ENCODE results near the gene OR13D1. TPM values are rescaled to one million over a fixed set of nuclear protein-coding genes. Genes with fewer than 3 reads are reported as not detected.
"Not testable (repeated sequence)": the region's sequence is repeated elsewhere in the genome, so short reads cannot be mapped to it uniquely, and the experiment has no call there.

OR13D1 gene
- total RNA-seq, 1 experiment from 2014 or later: not detected

GRCh38 chr9:104682642-104683041 lies 11.7 kb upstream of the OR13D1 start:
- no peaks in the 10 kb centered on the region for H3K36me3 ChIP-seq (ENCODE audit: low read depth, low read length)
- no peaks in the 10 kb centered on the region for H3F3A ChIP-seq (ENCODE audit: low read length, unreplicated experiment)
- H3K9ac ChIP-seq (ENCODE audit: low read length): no peak overlapping the region
- POLR2A ChIA-PET (ENCODE audit: unreplicated experiment): no interaction called here
- H3K9me2 ChIP-seq (replicated peaks; ENCODE audit: low read length): no peaks in the 10 kb centered on the region
- BruUV-seq (replicated peaks): no TSS peak
- TF ChIP-seq EZH2phosphoT487 (IDR thresholded peaks at IDR 0.05; ENCODE audit: borderline replicate concordance, low read length): no peak
- TF ChIP-seq, protein P1, sequence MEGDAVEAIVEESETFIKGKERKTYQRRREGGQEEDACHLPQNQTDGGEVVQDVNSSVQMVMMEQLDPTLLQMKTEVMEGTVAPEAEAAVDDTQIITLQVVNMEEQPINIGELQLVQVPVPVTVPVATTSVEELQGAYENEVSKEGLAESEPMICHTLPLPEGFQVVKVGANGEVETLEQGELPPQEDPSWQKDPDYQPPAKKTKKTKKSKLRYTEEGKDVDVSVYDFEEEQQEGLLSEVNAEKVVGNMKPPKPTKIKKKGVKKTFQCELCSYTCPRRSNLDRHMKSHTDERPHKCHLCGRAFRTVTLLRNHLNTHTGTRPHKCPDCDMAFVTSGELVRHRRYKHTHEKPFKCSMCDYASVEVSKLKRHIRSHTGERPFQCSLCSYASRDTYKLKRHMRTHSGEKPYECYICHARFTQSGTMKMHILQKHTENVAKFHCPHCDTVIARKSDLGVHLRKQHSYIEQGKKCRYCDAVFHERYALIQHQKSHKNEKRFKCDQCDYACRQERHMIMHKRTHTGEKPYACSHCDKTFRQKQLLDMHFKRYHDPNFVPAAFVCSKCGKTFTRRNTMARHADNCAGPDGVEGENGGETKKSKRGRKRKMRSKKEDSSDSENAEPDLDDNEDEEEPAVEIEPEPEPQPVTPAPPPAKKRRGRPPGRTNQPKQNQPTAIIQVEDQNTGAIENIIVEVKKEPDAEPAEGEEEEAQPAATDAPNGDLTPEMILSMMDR (conservative IDR thresholded peaks at IDR 0.05; ENCODE audit: low read depth, low read length): peak; percentile 65
- no peaks in the 10 kb centered on the region for H4K20me1 ChIP-seq (ENCODE audit: low read length)
- ATAC-seq: peak; percentile 67
- no peaks in the 10 kb centered on the region for H3K27me3 ChIP-seq (ENCODE audit: low read length)
- H3K4me2 ChIP-seq (ENCODE audit: low read length): no peak overlapping the region
- CTCF ChIA-PET: no interaction called here
- DNase-seq: peak; percentile 66
- H3K9me3 ChIP-seq (ENCODE audit: low read length): no peaks in the 10 kb centered on the region
- H3K27ac ChIP-seq (ENCODE audit: low read length): no peak overlapping the region
- H2AFZ ChIP-seq (ENCODE audit: low read length): no peak overlapping the region
- no peak overlapping the region for H3K4me3 ChIP-seq (ENCODE audit: low read length)
- intact Hi-C loops (cut with micrococcal nuclease): loop anchor here (1.0 kb wide), 3 partner anchors 61 to 185 kb away; no protein-coding TSS in a partner anchor
- H3K79me2 ChIP-seq (ENCODE audit: low read length): no peaks in the 10 kb centered on the region
- H3K4me1 ChIP-seq (ENCODE audit: insufficient read depth, low read length): no peaks in the 10 kb centered on the region

- H4K20me1 ChIP-seq (ENCODE audit: low read length): no peaks in the 10 kb centered on the region
- CTCF ChIA-PET: no interaction called here
Measured at GRCh38 chr9:104686081-104686480, 8.2 kb upstream of the OR13D1 start.

DNA sequence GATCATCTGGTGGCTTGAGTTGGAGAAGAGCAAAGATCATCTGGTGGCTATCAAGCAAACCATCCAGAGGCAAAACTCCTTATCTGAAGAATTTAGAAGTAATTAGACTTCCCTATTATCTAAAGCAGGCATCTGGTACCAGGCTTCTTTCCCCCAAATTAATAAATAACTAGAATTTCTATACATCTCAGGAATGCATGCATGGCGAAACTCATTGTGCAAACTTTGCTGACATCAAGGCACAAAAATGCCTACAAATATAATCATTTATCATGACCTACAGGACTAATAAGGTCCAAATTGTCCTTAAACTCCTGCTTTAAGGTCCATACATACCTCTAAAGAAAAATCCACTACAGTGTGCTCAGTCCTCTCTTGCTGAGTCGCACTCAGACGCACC lies 6.0 kb downstream of the OR13D1 start:
- H3K4me2 ChIP-seq (ENCODE audit: low read length): no peak overlapping the region
- intact Hi-C loops (cut with micrococcal nuclease): no loop called here
- no peaks in the 10 kb centered on the region for H3K27me3 ChIP-seq (ENCODE audit: low read length)
- DNase-seq: no peak
- no peak for TF ChIP-seq EZH2 (IDR thresholded peaks at IDR 0.05; ENCODE audit: low read length, unreplicated experiment)
- TF ChIP-seq EZH2phosphoT487 (IDR thresholded peaks at IDR 0.05; ENCODE audit: borderline replicate concordance, low read length): no peak
- TF ChIP-seq, protein P1 (conservative IDR thresholded peaks at IDR 0.05; ENCODE audit: low read depth, low read length): no peak
- H3K36me3 ChIP-seq (ENCODE audit: low read depth, low read length): no peaks in the 10 kb centered on the region
- H3K4me1 ChIP-seq (ENCODE audit: insufficient read depth, low read length): no peaks in the 10 kb centered on the region
- no peaks in the 10 kb centered on the region for H3K9me3 ChIP-seq (ENCODE audit: low read length)
- no peak overlapping the region for H3K4me3 ChIP-seq (ENCODE audit: low read length)
- ATAC-seq: no peak
- no peaks in the 10 kb centered on the region for H3K9me2 ChIP-seq (replicated peaks; ENCODE audit: low read length)
- H3K27ac ChIP-seq (ENCODE audit: low read length): no peak overlapping the region
- no peaks in the 10 kb centered on the region for H4K20me1 ChIP-seq (ENCODE audit: low read length)
- no peaks in the 10 kb centered on the region for H3K79me2 ChIP-seq (ENCODE audit: low read length)
- ChIA-PET POLR2A (ENCODE audit: unreplicated experiment) (no interaction called here), CTCF (no interaction called here)
- no peak overlapping the region for H2AFZ ChIP-seq (ENCODE audit: low read length)
- no peaks in the 10 kb centered on the region for H3F3A ChIP-seq (ENCODE audit: low read length, unreplicated experiment)
- H3K9ac ChIP-seq (ENCODE audit: low read length): no peak overlapping the region
- BruUV-seq (replicated peaks): no TSS peak

More at GRCh38 chr9:104686081-104686480, 8.2 kb upstream of the OR13D1 start:
- TF ChIP-seq EZH2phosphoT487 (IDR thresholded peaks at IDR 0.05; ENCODE audit: borderline replicate concordance, low read length) (no peak), EZH2 (IDR thresholded peaks at IDR 0.05; ENCODE audit: low read length, unreplicated experiment) (no peak)
- TF ChIP-seq, protein P1 (conservative IDR thresholded peaks at IDR 0.05; ENCODE audit: low read depth, low read length): no peak
- no peaks in the 10 kb centered on the region for H3K9me3 ChIP-seq (ENCODE audit: low read length)
- DNase-seq (no peak), ATAC-seq (no peak)
- no peak overlapping the region for H3K9ac ChIP-seq (ENCODE audit: low read length)
- H3K27ac ChIP-seq (ENCODE audit: low read length): no peak overlapping the region
- H3K9me2 ChIP-seq (replicated peaks; ENCODE audit: low read length): no peaks in the 10 kb centered on the region
- POLR2A ChIA-PET (ENCODE audit: unreplicated experiment): no interaction called here
- H2AFZ ChIP-seq (ENCODE audit: low read length): no peak overlapping the region
- H3K79me2 ChIP-seq (ENCODE audit: low read length): no peaks in the 10 kb centered on the region
- H3K4me2 ChIP-seq (ENCODE audit: low read length): no peak overlapping the region
- intact Hi-C loops (cut with micrococcal nuclease): no loop called here
- no peak overlapping the region for H3K4me3 ChIP-seq (ENCODE audit: low read length)
- no TSS peak for BruUV-seq (replicated peaks)
- no peaks in the 10 kb centered on the region for H3K36me3 ChIP-seq (ENCODE audit: low read depth, low read length)
- H3K27me3 ChIP-seq (ENCODE audit: low read length): no peaks in the 10 kb centered on the region
- no peaks in the 10 kb centered on the region for H3K4me1 ChIP-seq (ENCODE audit: insufficient read depth, low read length)
- H3F3A ChIP-seq (ENCODE audit: low read length, unreplicated experiment): no peaks in the 10 kb centered on the region

DNA sequence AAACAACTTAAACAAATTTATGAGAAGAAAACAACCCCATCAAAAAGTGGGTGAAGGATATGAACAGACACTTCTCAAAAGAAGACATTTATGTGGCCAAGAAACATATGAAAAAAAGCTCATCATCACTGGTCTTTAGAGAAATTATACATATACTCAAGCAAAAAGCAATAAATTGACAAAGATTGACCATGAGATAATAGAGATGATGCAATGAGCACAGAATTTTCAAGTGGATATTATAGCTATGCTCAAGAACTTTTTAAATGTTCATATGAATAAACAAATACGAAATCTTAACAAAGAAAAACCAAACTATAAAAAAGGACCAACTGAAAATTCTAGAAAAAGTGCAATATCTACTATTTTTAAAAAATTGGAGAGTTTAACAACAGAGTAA lies 14.4 kb downstream of the OR13D1 start:
- H3K27ac ChIP-seq (ENCODE audit: low read length); H3K27me3 ChIP-seq (ENCODE audit: low read length); H3F3A ChIP-seq (ENCODE audit: low read length, unreplicated experiment); H2AFZ ChIP-seq (ENCODE audit: low read length); H3K79me2 ChIP-seq (ENCODE audit: low read length); H3K4me3 ChIP-seq (ENCODE audit: low read length); intact Hi-C loops (cut with micrococcal nuclease); H3K4me1 ChIP-seq (ENCODE audit: insufficient read depth, low read length); POLR2A ChIA-PET (ENCODE audit: unreplicated experiment); ATAC-seq; H3K36me3 ChIP-seq (ENCODE audit: low read depth, low read length); H3K9me2 ChIP-seq (replicated peaks; ENCODE audit: low read length); H3K9me3 ChIP-seq (ENCODE audit: low read length); DNase-seq; H4K20me1 ChIP-seq (ENCODE audit: low read length); H3K4me2 ChIP-seq (ENCODE audit: low read length); H3K9ac ChIP-seq (ENCODE audit: low read length); BruUV-seq (replicated peaks): not testable (repeated sequence)
- CTCF ChIA-PET: interaction anchor here (0.7 kb wide), 1 partner anchor 985 kb away, joined by 4 read pairs; no protein-coding TSS in a partner anchor

Measured in PC-3 (cell line).